K562 (cell line): ENCODE measurements around the gene SOWAHA. TPM values are rescaled to one million over a fixed set of nuclear protein-coding genes. Genes with fewer than 3 reads are reported as not detected.

Experiments used
- ATAC-seq: fragments of 200-7000 bp; cut with Tn5 transposase; 3 replicates; pipeline ENCODE4 v1.9.1; 2020; ENCODE audit warnings: moderate library complexity
- BruUV-seq: library from RNA; stranded (reverse); fragments of 400-500 nt; replicated peaks from 2 replicates; lab custom pipeline; 2021; lab: Mats Ljungman, UMichigan
- CTCF ChIA-PET: fragments of 300-600 bp; formaldehyde crosslinking; extraction: SDS; loops from one replicate; lab custom pipeline; 2021; ENCODE audit warnings: low intra/inter-chr PET ratio; lab: Yijun Ruan, JAX
- POLR2A ChIA-PET: fragments of 300-600, 350-650 bp; sonication (Branson Sonifier 250); formaldehyde crosslinking; extraction: SDS; loops from one replicate; lab custom pipeline; 2021; ENCODE audit warnings: antibody characterized with exemption, inconsistent platforms; lab: Yijun Ruan, JAX
- DNase-seq, 4 experiments: peaks; one replicate each; pipeline versions ENCODE4 v3.0.0 to v3.0.0-alpha.2; 2011 to 2018; ENCODE audit warnings: low spot score in 3 of 4, mixed read lengths in 3 of 4; ENCODE audit errors: extremely low read depth in 1 of 4
- FAIRE-seq: peaks from 2 replicates; lab custom pipeline; 2011; peaks lifted over from hg19 to GRCh38; lab: Jason Lieb, UNC
- H2AFZ ChIP-seq: 2 replicates; pipeline ENCODE4 v1.6.0; 2011; ENCODE audit warnings: low read depth, low read length, control low read depth, inconsistent platforms
- H3K27ac ChIP-seq: fragments of 200-600 bp; 3 replicates; pipeline ENCODE4 v1.8.0; 2011; ENCODE audit warnings: low read depth, mild to moderate bottlenecking, control low read depth, inconsistent platforms, low read length, moderate library complexity, mixed read lengths; ENCODE audit errors: extremely low read depth
- H3K27me3 ChIP-seq, 2 experiments: fragments of 300-600 bp in 1 of 2; 2 replicates in 1 of 2; 3 replicates in 1 of 2; pipeline versions ENCODE4 v1.6.0 to v1.8.0; 2011; ENCODE audit warnings: inconsistent platforms in 2 of 2, low read length in 2 of 2, mild to moderate bottlenecking in 1 of 2, mixed read lengths in 1 of 2, moderate library complexity in 1 of 2; ENCODE audit not compliant: control insufficient read depth in 2 of 2, insufficient read depth in 2 of 2
- H3K36me3 ChIP-seq: fragments of 300-600 bp; 3 replicates; pipeline ENCODE4 v1.8.0; 2011; ENCODE audit warnings: mild to moderate bottlenecking, low read length, inconsistent platforms; ENCODE audit not compliant: control insufficient read depth, insufficient read depth
- H3K4me1 ChIP-seq, 2 experiments: fragments of 200-600 bp in 1 of 2; replicated peaks in 1 of 2; 2 replicates in 1 of 2; 3 replicates in 1 of 2; pipeline versions ENCODE4 v1.5.1 to v1.8.0; 2011; ENCODE audit warnings: inconsistent platforms in 2 of 2, low read length in 2 of 2, mild to moderate bottlenecking in 1 of 2, mixed read lengths in 1 of 2, moderate library complexity in 1 of 2; ENCODE audit not compliant: control insufficient read depth in 2 of 2, insufficient read depth in 2 of 2
- H3K4me2 ChIP-seq: 2 replicates; pipeline ENCODE4 v1.6.1; 2011; ENCODE audit warnings: low read length, control low read depth, inconsistent platforms, mixed read lengths; ENCODE audit not compliant: insufficient read depth
- H3K4me3 ChIP-seq: fragments of 200-600 bp; sonication (generic), shearing (Covaris generic); 2 replicates; pipeline ENCODE4 v1.5.1; 2016; ENCODE audit warnings: control low read depth, inconsistent platforms
- H3K79me2 ChIP-seq: fragments of 200-600 bp; 3 replicates; pipeline ENCODE4 v1.8.0; 2011; ENCODE audit warnings: low read length, inconsistent platforms; ENCODE audit not compliant: control insufficient read depth, insufficient read depth
- H3K9ac ChIP-seq, 2 experiments: 2 replicates each; pipeline versions ENCODE4 v1.6.0 to v1.6.1; 2011; ENCODE audit warnings: low read depth in 2 of 2, low read length in 2 of 2, control low read depth in 1 of 2, inconsistent platforms in 1 of 2, mild to moderate bottlenecking in 1 of 2, mixed read lengths in 1 of 2; ENCODE audit not compliant: insufficient read depth in 1 of 2
- H3K9me1 ChIP-seq: one replicate; pipeline ENCODE4 v1.6.0; 2011; ENCODE audit warnings: inconsistent platforms, mild to moderate bottlenecking, low read length, moderate library complexity; ENCODE audit not compliant: control insufficient read depth, insufficient read depth
- H3K9me3 ChIP-seq: replicated peaks from 2 replicates; pipeline ENCODE4 v1.5.1; 2011; ENCODE audit warnings: low read depth, low read length, inconsistent platforms; ENCODE audit not compliant: control insufficient read depth, insufficient read depth
- H4K20me1 ChIP-seq: replicated peaks from 2 replicates; pipeline ENCODE4 v1.6.1; 2011; ENCODE audit warnings: low read length, inconsistent platforms, mixed read lengths; ENCODE audit not compliant: control insufficient read depth, insufficient read depth
- ATF1 ChIP-seq, 2 experiments: fragments of 450-650 bp in 1 of 2; IDR thresholded peaks; 2 replicates each; pipeline ENCODE4 v1.6.1; 2016; ENCODE audit warnings: missing compliant biosample characterization in 1 of 2, missing genetic modification characterization in 1 of 2
- BRD9 ChIP-seq: fragments of 450-650 bp; IDR thresholded peaks from 2 replicates; pipeline ENCODE4 v1.6.1; 2018; ENCODE audit warnings: low read depth; ENCODE audit not compliant: partially characterized antibody
- PHB ChIP-seq: fragments of 250-450 bp; sonication (Bioruptor Pico); IDR thresholded peaks from 2 replicates; pipeline ENCODE4 v1.5.0; 2021
- WGBS: fragments of 100-300 bp; shearing (Covaris generic); methylation state at CpG from one replicate; pipeline ENCODE4 v1.1.6; 2016; ENCODE audit warnings: low coverage, mixed read lengths; ENCODE audit not compliant: insufficient coverage; ENCODE audit errors: missing lambda C conversion rate; 5-methylcytosine and 5-hydroxymethylcytosine counted together
- in situ Hi-C: fragments of 300-500 bp; cut with MboI; formaldehyde crosslinking; loops from 4 replicates; pipeline ENCODE4 v1.15.0; 2018; ENCODE audit warnings: inconsistent platforms, mixed read lengths
- intact Hi-C: fragments of 100-400 bp; cut with micrococcal nuclease; formaldehyde crosslinking; loops from 2 replicates; pipeline ENCODE4 v1.14.2; 2022
- polyA plus RNA-seq, 8 experiments: library from polyadenylated mRNA; depleted of rRNA in 4 of 8; stranded (reverse) in 5 of 8; unstranded in 3 of 8; fragments of >200 nt; fragmentation: Nextera tagmentation in 2 of 8; fragmentation: Illumina TruSeq in 1 of 8; extraction: Ambion mirVana in 2 of 8; extraction: Trizol in 1 of 8; gene quantifications; 2 replicates each; pipeline versions ENCODE4 v1.2.1 to v1.2.3, GENCODE V29; 2011 to 2014; ENCODE audit warnings: inconsistent platforms in 1 of 8, missing spikeins in 1 of 8
- total RNA-seq, 7 experiments: library from RNA; depleted of rRNA in 6 of 7; stranded (reverse); fragments of >200 nt in 6 of 7; fragmentation: Illumina TruSeq in 2 of 7; extraction: Trizol in 2 of 7; gene quantifications; 2 replicates each; pipeline versions ENCODE4 v1.2.1 to v1.2.3, GENCODE V29; 2011 to 2021; ENCODE audit warnings: low replicate concordance in 1 of 7
- TF ChIP-seq, protein P1 (sequence below), 2 experiments: fragments of 250-450 bp in 1 of 2; fragments of 450-650 bp in 1 of 2; sonication (Bioruptor Pico) in 1 of 2; IDR thresholded peaks; 2 replicates each; pipeline versions ENCODE4 v1.6.1 to v1.8.0; 2016 to 2021; ENCODE audit warnings: mild to moderate bottlenecking in 2 of 2, moderate library complexity in 2 of 2, missing compliant biosample characterization in 1 of 2, missing genetic modification characterization in 1 of 2
- TF ChIP-seq, protein P2 (sequence below): sonication (generic); formaldehyde crosslinking; IDR thresholded peaks from 2 replicates; pipeline ENCODE4 v1.8.1; 2023; ENCODE audit warnings: mild to moderate bottlenecking, missing genetic modification reagents, moderate library complexity

SOWAHA gene
- total and polyA plus RNA-seq, 9 of the 15 experiments (the other 6 are each of a cell fraction or from before 2014, with no cell fraction given), result not detected

DNA sequence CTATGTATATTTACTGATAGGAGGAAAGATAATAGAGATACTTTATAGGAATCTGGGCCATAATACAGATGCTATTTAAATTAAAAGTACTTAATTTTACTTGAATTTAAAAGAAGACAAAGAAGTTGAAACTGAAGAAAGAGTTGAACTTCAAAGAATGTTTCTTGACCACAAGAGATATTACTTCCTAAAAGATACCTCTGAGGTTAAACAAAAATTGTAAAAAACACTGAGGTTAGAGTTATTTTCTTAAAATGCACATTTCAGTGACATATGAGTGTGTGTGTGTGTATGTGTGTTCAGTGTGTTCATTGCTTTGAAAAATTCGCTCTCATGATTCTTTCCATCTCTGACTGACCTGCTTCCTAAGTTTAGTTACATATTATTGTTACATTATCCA lies 32.5 kb upstream of the SOWAHA start:
- no peak overlapping the region for H3K4me3 ChIP-seq

More for the DNA sequence above, 32.5 kb upstream of the SOWAHA start:
- intact Hi-C loops, result no loop called here
- Histone ChIP-seq H3K4me2 (no peak overlapping the region), H3K9me3 (no peaks in the 10 kb centered on the region), H3K4me1 (peaks cover 23 to 37% of the 10 kb centered on the region in 2 experiments), H3K27me3 (no peaks in the 10 kb centered on the region), H3K9ac (no peak overlapping the region), H3K36me3 (no peaks in the 10 kb centered on the region), H3K79me2 (peaks cover 28% of the 10 kb centered on the region), H4K20me1 (no peaks in the 10 kb centered on the region), H2AFZ (peak overlapping the region; percentile 73), H3K27ac (peak overlapping the region; percentile 8; the same call in 1 of the 3 replicates), H3K9me1 (no peaks in the 10 kb centered on the region)
- FAIRE-seq (no peak), ATAC-seq (no peak), DNase-seq (no peak)
- WGBS, result 71% methylated on average over 1 of the region's 1 CpG
- TF ChIP-seq PHB, result no peak
- TF ChIP-seq BRD9, result no peak
- no peak for TF ChIP-seq ATF1 (CRISPR knock-in tag; IDR thresholded peaks at IDR 0.05)
- no peak for TF ChIP-seq ATF1 (tag; IDR thresholded peaks at IDR 0.05)
- TF ChIP-seq, protein P1, sequence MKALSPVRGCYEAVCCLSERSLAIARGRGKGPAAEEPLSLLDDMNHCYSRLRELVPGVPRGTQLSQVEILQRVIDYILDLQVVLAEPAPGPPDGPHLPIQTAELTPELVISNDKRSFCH (CRISPR knock-in tag; IDR thresholded peaks at IDR 0.05), result no peak
- TF ChIP-seq, protein P1 (tag; IDR thresholded peaks at IDR 0.05), result no peak
- TF ChIP-seq, protein P2, sequence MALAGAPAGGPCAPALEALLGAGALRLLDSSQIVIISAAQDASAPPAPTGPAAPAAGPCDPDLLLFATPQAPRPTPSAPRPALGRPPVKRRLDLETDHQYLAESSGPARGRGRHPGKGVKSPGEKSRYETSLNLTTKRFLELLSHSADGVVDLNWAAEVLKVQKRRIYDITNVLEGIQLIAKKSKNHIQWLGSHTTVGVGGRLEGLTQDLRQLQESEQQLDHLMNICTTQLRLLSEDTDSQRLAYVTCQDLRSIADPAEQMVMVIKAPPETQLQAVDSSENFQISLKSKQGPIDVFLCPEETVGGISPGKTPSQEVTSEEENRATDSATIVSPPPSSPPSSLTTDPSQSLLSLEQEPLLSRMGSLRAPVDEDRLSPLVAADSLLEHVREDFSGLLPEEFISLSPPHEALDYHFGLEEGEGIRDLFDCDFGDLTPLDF, result no peak
- CTCF ChIA-PET, result no interaction called here
- POLR2A ChIA-PET, result interaction anchor here (1.5 kb wide), 1 partner anchor 40 kb away, joined by 4 read pairs; no protein-coding TSS in a partner anchor
- in situ Hi-C loops, result loop anchor here (10.0 kb wide), 1 partner anchor 1834 kb away; no protein-coding TSS in a partner anchor
- BruUV-seq, result no TSS peak
